Uterus (tissue), 2 donors: Measurements from ENCODE around the gene ABCA9.

Experiments used
- CTCF ChIP-seq, 4 experiments: fragments of 200-600 bp in 2 of 4; fragments of 450-650 bp in 2 of 4; sonication (generic) in 2 of 4; IDR thresholded peaks; one replicate each; pipeline ENCODE4 v1.5.1; 2016 to 2019; ENCODE audit warnings: antibody characterized with exemption in 4 of 4, mild to moderate bottlenecking in 2 of 4, moderate library complexity in 1 of 4
- POLR2A ChIP-seq, 2 donors: fragments of 450-650 bp; IDR thresholded peaks; one replicate each; pipeline ENCODE4 v1.6.1; 2016; ENCODE audit warnings: antibody characterized with exemption in 2 of 2, mild to moderate bottlenecking in 1 of 2, moderate library complexity in 1 of 2

- TF ChIP-seq CTCF (IDR thresholded peaks at IDR 0.05), result no peak
- TF ChIP-seq POLR2A (IDR thresholded peaks at IDR 0.05), result no peak
These were observed 18.4 kb downstream of the ABCA9 start for GRCh38 chr17:69042308-69042707.
